ENCODE measurements around the gene TRIO. TPM values are rescaled to one million over a fixed set of nuclear protein-coding genes. Genes with fewer than 3 reads are reported as not detected.

Gene TRIO
- total RNA-seq, 1 donor from 2014 or later: 223 TPM

DNA sequence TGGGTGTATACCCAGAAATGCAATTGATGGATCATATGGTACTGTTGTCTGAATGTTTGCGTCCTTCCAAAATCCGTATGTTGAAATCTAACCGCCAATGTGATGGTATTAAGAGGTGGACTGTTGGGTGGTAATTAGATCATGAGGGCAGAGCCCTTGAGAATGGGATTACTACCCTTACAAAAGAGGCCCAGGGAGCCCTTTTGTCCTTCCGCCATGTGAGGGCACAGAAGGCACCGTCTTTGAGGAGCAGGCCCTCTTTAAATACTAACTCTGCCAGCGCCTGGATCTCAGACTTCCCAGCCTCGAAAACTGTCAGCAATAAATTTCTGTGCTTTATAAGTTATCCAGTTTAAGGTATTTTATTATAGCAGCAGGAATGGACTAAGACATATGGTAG lies 282.4 kb downstream of the TRIO start:
- TF ChIP-seq, protein P1, sequence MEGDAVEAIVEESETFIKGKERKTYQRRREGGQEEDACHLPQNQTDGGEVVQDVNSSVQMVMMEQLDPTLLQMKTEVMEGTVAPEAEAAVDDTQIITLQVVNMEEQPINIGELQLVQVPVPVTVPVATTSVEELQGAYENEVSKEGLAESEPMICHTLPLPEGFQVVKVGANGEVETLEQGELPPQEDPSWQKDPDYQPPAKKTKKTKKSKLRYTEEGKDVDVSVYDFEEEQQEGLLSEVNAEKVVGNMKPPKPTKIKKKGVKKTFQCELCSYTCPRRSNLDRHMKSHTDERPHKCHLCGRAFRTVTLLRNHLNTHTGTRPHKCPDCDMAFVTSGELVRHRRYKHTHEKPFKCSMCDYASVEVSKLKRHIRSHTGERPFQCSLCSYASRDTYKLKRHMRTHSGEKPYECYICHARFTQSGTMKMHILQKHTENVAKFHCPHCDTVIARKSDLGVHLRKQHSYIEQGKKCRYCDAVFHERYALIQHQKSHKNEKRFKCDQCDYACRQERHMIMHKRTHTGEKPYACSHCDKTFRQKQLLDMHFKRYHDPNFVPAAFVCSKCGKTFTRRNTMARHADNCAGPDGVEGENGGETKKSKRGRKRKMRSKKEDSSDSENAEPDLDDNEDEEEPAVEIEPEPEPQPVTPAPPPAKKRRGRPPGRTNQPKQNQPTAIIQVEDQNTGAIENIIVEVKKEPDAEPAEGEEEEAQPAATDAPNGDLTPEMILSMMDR (IDR thresholded peaks at IDR 0.05): no peak
- Mint-ChIP-seq H3K27me3 (no peaks in the 10 kb centered on the region), H3K27ac (no peak overlapping the region), H3K4me3 (no peak overlapping the region), H3K36me3 (ENCODE audit: low read depth) (peaks cover 92% of the 10 kb centered on the region), H3K9me3 (no peaks in the 10 kb centered on the region), H3K4me1 (no peaks in the 10 kb centered on the region)
- DNase-seq (no peak), ATAC-seq (ENCODE audit: low read depth) (no peak)
- CTCF ChIA-PET: interaction anchor here (1.0 kb wide), 1 partner anchor 223 kb away, joined by 3 read pairs; no protein-coding TSS in a partner anchor
- intact Hi-C loops (cut with micrococcal nuclease): no loop called here
- POLR2A ChIA-PET: no interaction called here

DNA sequence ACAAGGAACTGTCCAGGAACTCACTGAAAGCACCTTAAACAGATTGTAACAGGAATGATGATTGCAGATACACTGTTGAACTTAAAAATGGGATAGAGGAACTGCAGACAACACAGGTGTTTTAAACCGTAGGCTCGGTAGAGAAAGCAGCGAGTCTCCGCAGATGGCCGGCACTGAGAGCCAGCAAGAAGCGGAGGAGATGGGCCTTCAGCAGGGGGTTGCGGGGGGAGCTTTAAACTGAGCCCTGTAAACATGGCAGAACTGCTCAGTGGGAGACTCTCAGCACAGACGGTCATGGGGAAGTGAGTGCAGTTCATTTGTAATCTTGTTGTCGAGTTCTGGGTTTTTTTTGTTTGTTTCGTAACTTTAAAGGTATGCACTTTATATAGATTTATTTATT lies 283.4 kb downstream of the TRIO start:
- POLR2A ChIA-PET: no interaction called here
- ATAC-seq (ENCODE audit: low read depth) (no peak), DNase-seq (no peak)
- Mint-ChIP-seq H3K9me3 (no peaks in the 10 kb centered on the region), H3K4me1 (no peaks in the 10 kb centered on the region), H3K27ac (no peak overlapping the region), H3K36me3 (ENCODE audit: low read depth) (peaks cover 91% of the 10 kb centered on the region), H3K27me3 (no peaks in the 10 kb centered on the region), H3K4me3 (no peak overlapping the region)
- intact Hi-C loops (cut with micrococcal nuclease): no loop called here
- CTCF ChIA-PET: interaction anchor here (1.0 kb wide), 1 partner anchor 222 kb away, joined by 3 read pairs; no protein-coding TSS in a partner anchor
- TF ChIP-seq, protein P1 (IDR thresholded peaks at IDR 0.05): no peak

DNA sequence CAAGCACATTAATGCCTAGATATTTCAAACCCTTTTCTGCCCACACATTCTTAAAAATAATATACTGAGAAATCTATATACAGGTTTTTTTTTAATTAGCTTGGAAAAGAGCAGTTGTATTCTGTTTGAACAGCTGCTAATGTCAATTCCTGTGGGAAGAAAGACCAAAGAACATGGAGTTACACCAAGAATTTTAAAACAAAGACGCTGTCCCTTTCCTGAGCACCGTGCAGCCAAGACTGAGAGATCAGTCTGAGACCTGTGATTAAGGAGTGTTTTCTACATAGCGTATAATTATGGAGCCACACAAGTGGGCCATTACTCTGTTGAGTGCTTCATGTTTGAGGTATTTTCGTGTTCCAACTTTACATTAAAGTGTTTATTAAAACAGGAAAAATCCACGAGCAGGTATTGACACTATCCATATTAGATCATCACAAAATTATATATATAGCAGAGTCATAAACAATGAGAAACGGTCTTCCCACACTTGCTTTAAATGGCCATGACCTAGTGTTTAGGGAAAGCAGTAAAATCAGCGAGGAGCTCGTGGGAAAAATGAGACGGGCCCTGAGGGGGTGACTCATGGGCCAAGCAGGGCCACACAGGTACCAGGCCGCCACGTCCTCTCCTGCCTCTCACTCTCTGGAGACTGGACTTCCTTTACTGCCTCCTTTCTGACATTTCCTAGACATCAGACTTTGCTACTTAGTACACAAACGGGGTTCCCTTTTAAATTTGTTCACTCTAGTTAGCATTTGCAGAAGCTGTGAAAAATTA lies 285.4 kb downstream of the TRIO start:
- ChIA-PET POLR2A (no interaction called here), CTCF (no interaction called here)
- Mint-ChIP-seq H3K27me3 (no peaks in the 10 kb centered on the region), H3K9me3 (no peaks in the 10 kb centered on the region), H3K36me3 (ENCODE audit: low read depth) (peaks cover 90% of the 10 kb centered on the region), H3K27ac (no peak overlapping the region), H3K4me1 (no peaks in the 10 kb centered on the region), H3K4me3 (no peak overlapping the region)
- ATAC-seq (ENCODE audit: low read depth) (no peak), DNase-seq (no peak)
- TF ChIP-seq, protein P1 (IDR thresholded peaks at IDR 0.05): no peak
- intact Hi-C loops (cut with micrococcal nuclease): no loop called here

DNA sequence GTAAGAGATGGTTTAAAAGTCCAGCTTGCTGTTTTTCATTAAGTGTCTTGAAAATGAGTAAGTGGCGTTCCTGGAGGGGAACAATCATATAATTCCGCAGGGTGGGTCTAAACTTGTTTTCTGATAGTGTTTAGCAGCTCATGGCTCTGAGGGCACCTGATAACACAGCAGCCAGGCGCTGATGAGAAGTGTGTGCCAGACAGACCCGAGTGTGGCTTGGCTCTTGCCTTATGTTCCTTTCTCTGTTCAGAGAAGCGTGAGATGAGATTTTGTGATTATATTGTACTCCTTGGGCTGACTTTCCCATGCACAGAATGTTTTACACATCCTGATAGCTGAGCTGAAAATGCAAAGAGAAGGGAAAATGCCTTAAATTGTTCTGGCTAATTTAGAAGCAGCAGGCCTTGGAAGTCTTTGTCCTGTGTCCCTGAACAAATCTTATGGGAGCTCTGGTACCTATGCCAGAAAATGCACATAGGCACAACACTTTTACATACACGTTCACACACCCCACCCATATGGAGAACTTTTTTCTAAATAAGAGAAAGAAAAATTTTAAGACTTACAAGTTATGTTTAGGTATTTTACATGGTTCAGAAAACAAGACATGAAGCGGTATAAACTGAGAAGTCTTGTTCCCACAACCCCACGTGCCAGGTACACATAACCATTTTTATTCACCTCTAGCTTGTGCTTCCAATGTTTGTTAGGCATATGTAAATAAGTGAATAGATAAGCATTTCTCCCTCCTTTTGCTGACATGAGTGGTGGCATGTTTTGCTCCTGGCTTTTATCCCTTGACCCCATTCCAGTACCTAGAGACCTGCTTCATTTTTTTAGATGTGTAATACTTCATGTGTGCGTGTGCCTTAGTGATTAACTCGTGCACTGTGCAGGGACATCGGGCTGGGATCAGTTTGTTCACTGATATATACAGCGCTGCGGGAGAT lies 286.2 kb downstream of the TRIO start:
- Mint-ChIP-seq H3K27me3 (no peaks in the 10 kb centered on the region), H3K4me3 (no peak overlapping the region), H3K9me3 (no peaks in the 10 kb centered on the region), H3K27ac (no peak overlapping the region), H3K36me3 (ENCODE audit: low read depth) (peaks cover 83% of the 10 kb centered on the region), H3K4me1 (no peaks in the 10 kb centered on the region)
- ChIA-PET CTCF (no interaction called here), POLR2A (no interaction called here)
- intact Hi-C loops (cut with micrococcal nuclease): no loop called here
- DNase-seq (no peak), ATAC-seq (ENCODE audit: low read depth) (no peak)
- TF ChIP-seq, protein P1 (IDR thresholded peaks at IDR 0.05): no peak

DNA sequence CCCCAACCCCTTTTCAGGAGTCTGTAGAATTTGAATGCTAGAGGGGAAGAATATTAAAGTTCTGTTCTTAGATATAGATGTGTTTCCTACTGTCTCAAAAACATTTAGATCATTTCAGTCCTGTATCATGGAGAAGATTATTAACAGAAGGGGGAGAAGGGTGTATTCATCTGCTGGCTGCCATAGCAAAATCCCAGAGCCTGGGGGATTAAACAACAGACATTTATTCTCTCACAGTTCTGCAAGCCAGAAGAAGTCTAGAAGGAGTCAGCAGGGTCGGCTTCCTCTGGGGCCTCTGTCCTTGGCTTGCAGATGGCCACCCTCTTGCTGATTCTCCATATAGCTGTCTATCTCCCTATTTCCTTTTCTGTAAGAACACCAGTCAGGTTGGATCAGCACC lies 288.4 kb downstream of the TRIO start:
- ChIA-PET POLR2A (no interaction called here), CTCF (no interaction called here)
- TF ChIP-seq, protein P1 (IDR thresholded peaks at IDR 0.05): no peak
- H3K9me3 Mint-ChIP-seq: no peaks in the 10 kb centered on the region
- intact Hi-C loops (cut with micrococcal nuclease): no loop called here
- H3K4me3 Mint-ChIP-seq: no peak overlapping the region
- H3K27ac Mint-ChIP-seq: no peak overlapping the region
- ATAC-seq (ENCODE audit: low read depth) (no peak), DNase-seq (no peak)
- no peaks in the 10 kb centered on the region for H3K27me3 Mint-ChIP-seq
- peaks cover 79% of the 10 kb centered on the region for H3K36me3 Mint-ChIP-seq (ENCODE audit: low read depth)
- no peaks in the 10 kb centered on the region for H3K4me1 Mint-ChIP-seq
